Suprapubic skin (tissue), 4 donors: ENCODE results near the gene RPS6KA2. TPM values are rescaled to one million over a fixed set of nuclear protein-coding genes. Genes with fewer than 3 reads are reported as not detected.

Source experiments
- DNase-seq, 2 donors: peaks; one replicate each; pipeline ENCODE4 v3.0.0-alpha.2; 2019; ENCODE audit warnings: low spot score in 2 of 2
- H3K27ac ChIP-seq: fragments of 200-600 bp; sonication (generic); one replicate; pipeline ENCODE4 v1.5.1; 2019
- H3K27me3 ChIP-seq: fragments of 200-600 bp; sonication (generic); one replicate; pipeline ENCODE4 v1.5.1; 2019
- H3K36me3 ChIP-seq: fragments of 200-600 bp; sonication (generic); one replicate; pipeline ENCODE4 v1.5.1; 2019
- H3K4me1 ChIP-seq: fragments of 200-600 bp; sonication (generic); one replicate; pipeline ENCODE4 v1.5.1; 2019
- H3K4me3 ChIP-seq: fragments of 200-600 bp; sonication (generic); one replicate; pipeline ENCODE4 v1.5.1; 2019; ENCODE audit warnings: mild to moderate bottlenecking
- H3K9me3 ChIP-seq: fragments of 200-600 bp; sonication (generic); one replicate; pipeline ENCODE4 v1.5.1; 2019
- EP300 ChIP-seq: sonication (generic); formaldehyde crosslinking; IDR thresholded peaks from one replicate; pipeline ENCODE4 v1.6.1; 2017; ENCODE audit warnings: antibody characterized with exemption
- POLR2A ChIP-seq, 2 donors: fragments of 450-650 bp; IDR thresholded peaks; one replicate each; pipeline ENCODE4 v1.6.1; 2017; ENCODE audit warnings: antibody characterized with exemption in 2 of 2, mild to moderate bottlenecking in 2 of 2, moderate library complexity in 2 of 2
- POLR2AphosphoS5 ChIP-seq, 3 donors: sonication (generic); formaldehyde crosslinking; IDR thresholded peaks; one replicate each; pipeline ENCODE4 v1.6.1; 2017; ENCODE audit warnings: antibody characterized with exemption in 3 of 3
- WGBS: methylation state at CpG from one replicate; pipeline ENCODE4 v1.1.5; 2018; 5-methylcytosine and 5-hydroxymethylcytosine counted together
- total RNA-seq, 4 donors: library from RNA; depleted of rRNA; stranded (reverse); fragments of >200 nt; gene quantifications; one replicate each; pipeline ENCODE4 v1.1.0, GENCODE V29; 2016
- TF ChIP-seq, protein P1 (sequence below), 2 donors: fragments of 200-600 bp in 1 of 2; fragments of 450-650 bp in 1 of 2; sonication (generic) in 1 of 2; IDR thresholded peaks; one replicate each; pipeline ENCODE4 v1.5.1; 2016 to 2019; ENCODE audit warnings: antibody characterized with exemption in 2 of 2, mild to moderate bottlenecking in 1 of 2, moderate library complexity in 1 of 2

The RPS6KA2 gene
- total RNA-seq, 4 donors from 2014 or later: 24.2 to 38.5 (median 32.3) TPM

DNA sequence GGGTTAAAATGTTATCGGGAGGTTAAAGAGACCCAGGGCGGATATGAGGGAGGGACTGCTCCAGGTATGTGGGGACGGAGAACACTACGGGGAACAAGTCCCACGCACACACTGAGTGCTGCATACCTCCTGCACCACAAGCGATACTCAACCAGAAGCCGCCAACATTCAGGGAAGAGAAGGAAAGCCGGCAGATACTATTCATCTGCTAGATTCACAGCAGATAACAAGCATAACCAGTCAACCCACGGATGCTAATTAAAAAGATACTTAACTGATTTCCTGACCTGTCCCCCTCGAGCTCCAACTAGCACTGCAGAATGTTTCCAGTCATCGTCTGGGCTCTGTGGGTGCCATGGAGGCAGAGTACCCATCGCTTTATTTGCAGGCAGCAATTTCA lies 45.1 kb upstream of the RPS6KA2 start:
- TF ChIP-seq EP300: no peak
- no peak for TF ChIP-seq POLR2AphosphoS5 (IDR thresholded peaks at IDR 0.05)
- TF ChIP-seq, protein P1, sequence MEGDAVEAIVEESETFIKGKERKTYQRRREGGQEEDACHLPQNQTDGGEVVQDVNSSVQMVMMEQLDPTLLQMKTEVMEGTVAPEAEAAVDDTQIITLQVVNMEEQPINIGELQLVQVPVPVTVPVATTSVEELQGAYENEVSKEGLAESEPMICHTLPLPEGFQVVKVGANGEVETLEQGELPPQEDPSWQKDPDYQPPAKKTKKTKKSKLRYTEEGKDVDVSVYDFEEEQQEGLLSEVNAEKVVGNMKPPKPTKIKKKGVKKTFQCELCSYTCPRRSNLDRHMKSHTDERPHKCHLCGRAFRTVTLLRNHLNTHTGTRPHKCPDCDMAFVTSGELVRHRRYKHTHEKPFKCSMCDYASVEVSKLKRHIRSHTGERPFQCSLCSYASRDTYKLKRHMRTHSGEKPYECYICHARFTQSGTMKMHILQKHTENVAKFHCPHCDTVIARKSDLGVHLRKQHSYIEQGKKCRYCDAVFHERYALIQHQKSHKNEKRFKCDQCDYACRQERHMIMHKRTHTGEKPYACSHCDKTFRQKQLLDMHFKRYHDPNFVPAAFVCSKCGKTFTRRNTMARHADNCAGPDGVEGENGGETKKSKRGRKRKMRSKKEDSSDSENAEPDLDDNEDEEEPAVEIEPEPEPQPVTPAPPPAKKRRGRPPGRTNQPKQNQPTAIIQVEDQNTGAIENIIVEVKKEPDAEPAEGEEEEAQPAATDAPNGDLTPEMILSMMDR (IDR thresholded peaks at IDR 0.05): no peak
- TF ChIP-seq POLR2A (IDR thresholded peaks at IDR 0.05): no peak
- peaks cover 8% of the 10 kb centered on the region for H3K4me1 ChIP-seq
- WGBS: 51% methylated on average over 12 of the region's 12 CpGs
- H3K9me3 ChIP-seq: no peaks in the 10 kb centered on the region
- no peak overlapping the region for H3K27ac ChIP-seq
- H3K27me3 ChIP-seq: peaks cover 25% of the 10 kb centered on the region
- H3K4me3 ChIP-seq: no peak overlapping the region
- no peaks in the 10 kb centered on the region for H3K36me3 ChIP-seq
- no peak for DNase-seq

DNA sequence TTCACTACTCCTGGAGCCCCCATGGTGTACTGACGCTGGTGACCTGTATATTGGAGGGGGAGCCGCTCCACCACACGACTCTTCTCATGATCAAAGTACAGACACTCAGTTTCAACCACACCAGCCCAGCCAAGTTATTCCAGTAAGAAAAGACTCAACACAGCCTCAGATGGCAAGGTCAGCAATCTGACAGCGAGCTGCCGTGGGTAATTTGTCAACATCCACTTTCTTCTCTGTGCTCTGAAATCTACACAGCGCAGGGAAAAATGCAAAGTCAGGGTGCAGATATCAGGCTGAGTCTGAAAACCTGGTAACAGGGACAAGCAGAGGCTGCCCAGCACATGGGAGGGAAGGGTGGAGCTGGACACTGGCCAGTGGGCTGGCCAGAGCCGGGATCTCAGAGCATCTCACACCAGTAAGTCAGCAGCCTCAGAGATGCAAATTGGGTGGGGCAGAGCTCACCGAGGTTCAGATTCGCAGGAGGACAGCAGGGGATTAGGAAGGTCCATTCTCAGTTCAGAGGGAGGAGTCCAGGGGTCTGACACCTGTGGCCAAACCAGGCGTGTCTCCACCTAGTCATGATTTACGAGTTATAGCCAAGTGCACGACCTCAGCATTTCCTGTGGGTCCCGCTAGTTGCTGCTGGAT lies 44.5 kb upstream of the RPS6KA2 start:
- DNase-seq: no peak
- 44% methylated on average over 13 of the region's 13 CpGs for WGBS
- Histone ChIP-seq H3K4me3 (no peak overlapping the region), H3K4me1 (peaks cover 8% of the 10 kb centered on the region), H3K36me3 (no peaks in the 10 kb centered on the region), H3K27ac (no peak overlapping the region), H3K27me3 (peaks cover 25% of the 10 kb centered on the region), H3K9me3 (no peaks in the 10 kb centered on the region)
- TF ChIP-seq POLR2A (IDR thresholded peaks at IDR 0.05) (no peak), EP300 (no peak)

DNA sequence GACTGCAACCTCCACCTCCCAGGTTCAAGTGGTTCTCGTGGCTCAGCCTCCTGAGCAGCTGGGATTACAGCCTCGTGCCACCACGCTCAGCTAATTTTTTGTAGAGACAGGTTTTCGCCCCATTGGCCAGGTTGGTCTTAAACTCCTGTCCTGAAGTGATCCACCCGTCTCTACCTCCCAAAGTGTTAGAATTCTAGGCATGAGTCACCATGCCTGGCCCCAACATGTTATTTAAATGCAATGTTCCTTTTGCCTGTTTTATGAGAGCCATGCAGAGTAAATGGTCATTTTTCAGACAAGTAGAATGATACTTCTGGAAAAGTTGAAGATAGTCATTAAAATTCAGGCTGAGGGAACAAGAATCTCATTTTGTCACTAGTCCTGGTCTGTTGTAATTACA lies 43.8 kb upstream of the RPS6KA2 start:
- WGBS: 61% methylated on average over 5 of the region's 5 CpGs
- DNase-seq: no peak

DNA sequence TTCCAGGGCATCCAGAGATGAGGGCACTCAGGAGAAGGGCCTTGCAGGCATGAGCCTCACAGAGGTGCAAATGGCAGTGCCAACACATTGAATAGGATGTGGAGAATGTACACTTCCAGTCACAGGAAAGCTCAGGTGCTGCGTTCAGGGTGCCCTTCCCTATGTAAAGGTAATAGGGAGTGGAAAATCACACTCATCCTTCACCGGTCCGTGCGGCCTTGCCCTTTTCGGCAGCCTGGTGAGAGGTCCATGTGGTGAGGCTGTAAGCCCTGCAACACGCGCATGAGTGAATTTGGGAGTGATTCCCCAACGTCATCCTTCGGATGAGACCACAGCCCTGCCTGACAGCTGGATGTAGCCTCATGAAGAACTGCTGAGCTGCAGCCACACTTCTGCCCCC lies 43.0 kb upstream of the RPS6KA2 start:
- Histone ChIP-seq H3K36me3 (no peaks in the 10 kb centered on the region), H3K27me3 (peaks cover 25% of the 10 kb centered on the region), H3K4me3 (no peak overlapping the region), H3K9me3 (no peaks in the 10 kb centered on the region), H3K27ac (no peak overlapping the region), H3K4me1 (peaks cover 8% of the 10 kb centered on the region)
- TF ChIP-seq, protein P1 (IDR thresholded peaks at IDR 0.05): no peak
- no peak for TF ChIP-seq POLR2AphosphoS5 (IDR thresholded peaks at IDR 0.05)
- DNase-seq: no peak
- 97% methylated on average over 9 of the region's 9 CpGs for WGBS

More for the DNA sequence above, 43.8 kb upstream of the RPS6KA2 start:
- Histone ChIP-seq H3K27ac (no peak overlapping the region), H3K4me3 (no peak overlapping the region), H3K4me1 (peaks cover 8% of the 10 kb centered on the region), H3K36me3 (no peaks in the 10 kb centered on the region), H3K9me3 (no peaks in the 10 kb centered on the region), H3K27me3 (peaks cover 25% of the 10 kb centered on the region)
- TF ChIP-seq, protein P1 (IDR thresholded peaks at IDR 0.05): no peak
- TF ChIP-seq POLR2A (IDR thresholded peaks at IDR 0.05) (no peak), EP300 (no peak), POLR2AphosphoS5 (IDR thresholded peaks at IDR 0.05) (no peak)

DNA sequence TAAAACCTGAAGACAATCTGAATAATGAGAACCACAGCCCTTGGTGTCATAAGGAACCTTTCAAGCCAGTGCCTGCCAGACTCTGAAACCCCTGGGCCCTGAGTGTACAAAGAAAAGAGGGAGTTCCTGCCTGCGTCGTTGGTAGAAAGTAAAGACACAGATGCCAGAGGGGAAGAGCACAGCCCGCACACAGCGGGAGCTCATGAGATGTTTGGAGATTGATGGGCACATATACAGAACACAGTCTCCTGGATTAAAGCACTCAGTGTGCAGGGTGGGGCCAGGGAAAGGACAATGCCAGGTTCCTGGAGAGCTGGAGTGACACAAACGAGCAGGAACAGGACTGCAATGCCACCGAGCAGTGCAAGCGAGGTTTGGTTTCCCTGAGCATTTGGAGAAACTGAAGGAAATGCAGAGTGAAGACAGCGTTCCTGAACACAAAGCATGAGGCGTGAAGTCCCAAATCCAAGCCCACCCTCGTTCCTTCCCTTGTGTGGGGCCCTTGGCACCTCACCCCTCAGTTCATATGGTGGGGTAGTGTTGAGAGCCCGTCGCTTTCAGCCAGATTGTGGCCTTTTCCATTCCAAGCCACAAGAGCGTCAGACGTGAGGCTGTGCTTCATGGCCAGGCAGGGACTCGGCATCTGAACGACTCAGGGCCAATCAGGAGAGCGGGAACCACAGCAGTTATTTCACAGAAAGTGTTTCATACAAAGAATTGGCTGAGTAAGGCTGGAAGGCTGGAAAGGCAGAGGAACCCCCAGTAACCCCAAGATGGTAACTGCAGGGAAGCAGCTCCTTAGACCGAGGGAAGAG lies 41.0 kb upstream of the RPS6KA2 start:
- WGBS: 82% methylated on average over 18 of the region's 18 CpGs
- peaks cover 25% of the 10 kb centered on the region for H3K27me3 ChIP-seq
- H3K27ac ChIP-seq: no peak overlapping the region
- H3K36me3 ChIP-seq: no peaks in the 10 kb centered on the region
- TF ChIP-seq, protein P1 (IDR thresholded peaks at IDR 0.05): no peak
- TF ChIP-seq POLR2AphosphoS5 (IDR thresholded peaks at IDR 0.05): no peak
- no peak for TF ChIP-seq POLR2A (IDR thresholded peaks at IDR 0.05)
- no peak for TF ChIP-seq EP300
- H3K9me3 ChIP-seq: no peaks in the 10 kb centered on the region
- H3K4me1 ChIP-seq: peaks cover 8% of the 10 kb centered on the region
- DNase-seq: no peak
- no peak overlapping the region for H3K4me3 ChIP-seq
